Left lung (tissue), 10 donors: ENCODE measurements around the gene PTPRN2. TPM values are rescaled to one million over a fixed set of nuclear protein-coding genes. Genes with fewer than 3 reads are reported as not detected.

ENCODE experiments used
- ATAC-seq: fragments of 200-7000 bp; cut with Tn5 transposase; one replicate; pipeline ENCODE4 v1.9.1; 2020; ENCODE audit warnings: moderate library complexity
- DNase-seq, 4 donors: peaks; one replicate each; pipeline ENCODE4 v3.0.0-alpha.2; 2013 to 2020
- H3K27ac ChIP-seq, 2 donors: fragments of 200-600 bp; sonication (generic) in 1 of 2; one replicate each; pipeline versions ENCODE4 v1.5.0 to v1.8.0; 2020 to 2021
- H3K27me3 ChIP-seq, 2 donors: fragments of 200-600 bp; sonication (generic) in 1 of 2; one replicate each; pipeline versions ENCODE4 v1.5.0 to v1.8.0; 2020 to 2021
- H3K36me3 ChIP-seq, 2 donors: fragments of 200-600 bp; sonication (generic) in 1 of 2; one replicate each; pipeline versions ENCODE4 v1.5.0 to v1.8.0; 2020 to 2021
- H3K4me1 ChIP-seq, 2 donors: fragments of 200-600 bp; one replicate each; pipeline ENCODE4 v1.8.0; 2021
- H3K4me3 ChIP-seq, 2 donors: fragments of 200-600 bp; sonication (generic) in 1 of 2; one replicate each; pipeline versions ENCODE4 v1.5.0 to v1.8.0; 2020 to 2021; ENCODE audit warnings: mild to moderate bottlenecking in 1 of 2
- H3K9me3 ChIP-seq, 2 donors: fragments of 200-600 bp; sonication (generic) in 1 of 2; one replicate each; pipeline versions ENCODE4 v1.5.0 to v1.8.0; 2020 to 2021
- CTCF ChIP-seq, 2 donors: fragments of 200-600 bp; sonication (generic) in 1 of 2; IDR thresholded peaks; one replicate each; pipeline versions ENCODE4 v1.5.0 to v1.8.0; 2021; ENCODE audit warnings: antibody characterized with exemption in 2 of 2
- intact Hi-C, 2 donors: fragments of 100-400 bp; cut with DNase I; formaldehyde crosslinking; loops; one replicate each; pipeline versions ENCODE4 v1.11.2 to v1.14.2; 2022
- polyA plus RNA-seq, 6 donors: library from polyadenylated mRNA; unstranded; fragments of 120-200 nt; gene quantifications; one replicate each; pipeline ENCODE4 v1.2.1, GENCODE V29; 2013; ENCODE audit not compliant: insufficient read length in 6 of 6
- total RNA-seq, 2 donors: library from RNA; stranded (reverse); fragmentation: NEBNext Ultra II Directional; extraction: Animal tissue kit (Norgen Biotek cat#: 25700); gene quantifications; one replicate each; pipeline ENCODE4 v1.2.1, GENCODE V29; 2021
- donor health status: DM: no; HTN: yes; CAD: no.
- donor health status: DM: no; HTN: no; CAD: no.

Gene PTPRN2
- total and polyA plus RNA-seq, 8 donors, result 4.0 to 7.8 (median 6.8) TPM

- DNase-seq (no peak), ATAC-seq (no peak)
- H3K4me3 ChIP-seq, result no peak overlapping the region
- no peaks in the 10 kb centered on the region for H3K9me3 ChIP-seq
- no peaks in the 10 kb centered on the region for H3K36me3 ChIP-seq
- no peak overlapping the region for H3K27ac ChIP-seq
- no peak for TF ChIP-seq CTCF (IDR thresholded peaks at IDR 0.05)
- H3K27me3 ChIP-seq, result peaks cover 0 to 5% of the 10 kb centered on the region in 2 donors
- H3K4me1 ChIP-seq, result no peaks in the 10 kb centered on the region
- intact Hi-C loops, result no loop called here
Observed at GRCh38 chr7:158405324-158405723, 182.3 kb downstream of the PTPRN2 start.

- Histone ChIP-seq H3K27ac (no peak overlapping the region), H3K36me3 (no peaks in the 10 kb centered on the region), H3K4me1 (no peaks in the 10 kb centered on the region), H3K4me3 (no peak overlapping the region), H3K27me3 (peaks cover 0 to 5% of the 10 kb centered on the region in 2 donors), H3K9me3 (peaks cover 0 to 2% of the 10 kb centered on the region in 2 donors)
- intact Hi-C loops, result no loop called here
- ATAC-seq (no peak), DNase-seq (no peak)
- TF ChIP-seq CTCF (IDR thresholded peaks at IDR 0.05), result no peak
Observed at GRCh38 chr7:158404031-158404761, 183.4 kb downstream of the PTPRN2 start.

GRCh38 chr7:158403013-158403821 lies 184.4 kb downstream of the PTPRN2 start:
- peaks cover 0 to 5% of the 10 kb centered on the region in 2 donors for H3K27me3 ChIP-seq
- peaks cover 0 to 8% of the 10 kb centered on the region in 2 donors for H3K9me3 ChIP-seq
- ATAC-seq (peak; percentile 82), DNase-seq (peak in 1 of 4 donors; percentile 70)
- H3K27ac ChIP-seq, result no peak overlapping the region
- no peaks in the 10 kb centered on the region for H3K36me3 ChIP-seq
- no peak overlapping the region for H3K4me3 ChIP-seq
- TF ChIP-seq CTCF (IDR thresholded peaks at IDR 0.05), result no peak
- H3K4me1 ChIP-seq, result no peaks in the 10 kb centered on the region
- intact Hi-C loops, result no loop called here

- Histone ChIP-seq H3K27me3 (peaks cover 0 to 5% of the 10 kb centered on the region in 2 donors), H3K4me1 (no peaks in the 10 kb centered on the region), H3K27ac (no peak overlapping the region), H3K9me3 (peaks cover 0 to 8% of the 10 kb centered on the region in 2 donors), H3K36me3 (no peaks in the 10 kb centered on the region), H3K4me3 (no peak overlapping the region)
- TF ChIP-seq CTCF (IDR thresholded peaks at IDR 0.05), result no peak
- intact Hi-C loops, result no loop called here
- DNase-seq (no peak), ATAC-seq (no peak)
Observed at GRCh38 chr7:158402471-158402870, 185.2 kb downstream of the PTPRN2 start.

- Histone ChIP-seq H3K36me3 (no peaks in the 10 kb centered on the region), H3K9me3 (peaks cover 0 to 8% of the 10 kb centered on the region in 2 donors), H3K4me1 (no peaks in the 10 kb centered on the region), H3K27ac (no peak overlapping the region), H3K4me3 (no peak overlapping the region), H3K27me3 (peaks cover 0 to 5% of the 10 kb centered on the region in 2 donors)
- TF ChIP-seq CTCF (IDR thresholded peaks at IDR 0.05), result no peak
- no peak for ATAC-seq
- intact Hi-C loops, result no loop called here
- no peak for DNase-seq
Observed at GRCh38 chr7:158401826-158402225, 185.8 kb downstream of the PTPRN2 start.
